GM21528 (cell line): Measurements from ENCODE around the gene SLC16A6.
"Not testable (repeated sequence)": the region's sequence is repeated elsewhere in the genome, so short reads cannot be mapped to it uniquely, and the experiment has no call there.

Experiments used
- ATAC-seq: cut with Tn5 transposase; IDR thresholded peaks from one replicate; pipeline ENCODE4 v1.9.1; 2021; ENCODE audit warnings: mild to moderate bottlenecking, moderate library complexity; ENCODE audit not compliant: unreplicated experiment, low FRiP score

SLC16A6 gene

GRCh38 chr17:68291836-68292688 is 1.1 kb upstream of the SLC16A6 start:
- ATAC-seq, result peak; percentile 67

GRCh38 chr17:68290268-68290954 is 516 bp downstream of the SLC16A6 start:
- ATAC-seq, result no peak

- no peak for ATAC-seq
Observed at GRCh38 chr17:68289936-68290267, 1.0 kb downstream of the SLC16A6 start.

GRCh38 chr17:68289473-68289872 is 1.5 kb downstream of the SLC16A6 start:
- ATAC-seq, result no peak

GRCh38 chr17:68288804-68289203 is 2.1 kb downstream of the SLC16A6 start:
- no peak for ATAC-seq

- ATAC-seq, result no peak
Observed at GRCh38 chr17:68288375-68288774, 2.6 kb downstream of the SLC16A6 start.

GRCh38 chr17:68281965-68282364 is 9.0 kb downstream of the SLC16A6 start:
- not testable (repeated sequence) for ATAC-seq

GRCh38 chr17:68277807-68278206 is 13.1 kb downstream of the SLC16A6 start:
- ATAC-seq, result no peak

GRCh38 chr17:68276339-68276738 is 14.6 kb downstream of the SLC16A6 start:
- ATAC-seq, result not testable (repeated sequence)

GRCh38 chr17:68273722-68274121 is 17.2 kb downstream of the SLC16A6 start:
- no peak for ATAC-seq

GRCh38 chr17:68265833-68266232 is 25.1 kb downstream of the SLC16A6 start:
- ATAC-seq, result not testable (repeated sequence)

- not testable (repeated sequence) for ATAC-seq
Observed at GRCh38 chr17:68263101-68263681, 27.7 kb downstream of the SLC16A6 start.

- ATAC-seq, result not testable (repeated sequence)
Observed at GRCh38 chr17:68262467-68262866, 28.5 kb downstream of the SLC16A6 start.

- no peak for ATAC-seq
Observed at GRCh38 chr17:68260051-68260762, 30.7 kb downstream of the SLC16A6 start.

GRCh38 chr17:68259648-68259951 is 31.3 kb downstream of the SLC16A6 start:
- not testable (repeated sequence) for ATAC-seq

- ATAC-seq, result peak; percentile 86
Observed at GRCh38 chr17:68258890-68259647, 31.9 kb downstream of the SLC16A6 start.

GRCh38 chr17:68257934-68258333 is 33.0 kb downstream of the SLC16A6 start:
- no peak for ATAC-seq

GRCh38 chr17:68256701-68257100 is 34.2 kb downstream of the SLC16A6 start:
- ATAC-seq, result not testable (repeated sequence)

- ATAC-seq, result no peak
Observed at GRCh38 chr17:68255731-68256538, 35.0 kb downstream of the SLC16A6 start.
